RWPE2 (cell line): Measurements from ENCODE around the gene AHNAK2.

Source experiments
- ATAC-seq: fragments of 200-7000 bp; cut with Tn5 transposase; 3 replicates; pipeline ENCODE4 v1.9.1; 2021; ENCODE audit warnings: low read depth
- DNase-seq: peaks from one replicate; pipeline ENCODE4 v3.0.0-alpha.2; 2020; ENCODE audit warnings: low spot score
- H3K27ac ChIP-seq: fragments of 450-650 bp; 2 replicates; pipeline ENCODE4 v1.5.1; 2017; ENCODE audit warnings: mild to moderate bottlenecking; ENCODE audit not compliant: poor library complexity, severe bottlenecking
- H3K27me3 ChIP-seq: fragments of 250-450 bp; sonication (Bioruptor Pico); 2 replicates; pipeline ENCODE4 v1.5.1; 2021; ENCODE audit warnings: mild to moderate bottlenecking, moderate library complexity; ENCODE audit not compliant: insufficient read depth, poor library complexity, severe bottlenecking
- H3K36me3 ChIP-seq: fragments of 250-450 bp; sonication (Bioruptor Pico); 2 replicates; pipeline ENCODE4 v1.5.1; 2020; ENCODE audit warnings: low read depth, mild to moderate bottlenecking, moderate library complexity
- H3K4me1 ChIP-seq: fragments of 250-450 bp; sonication (Bioruptor Pico); 2 replicates; pipeline ENCODE4 v1.5.1; 2021; ENCODE audit warnings: mild to moderate bottlenecking, moderate library complexity; ENCODE audit not compliant: insufficient read depth, poor library complexity, severe bottlenecking
- H3K4me3 ChIP-seq: fragments of 250-450 bp; sonication (Bioruptor Pico); 2 replicates; pipeline ENCODE4 v1.5.1; 2021; ENCODE audit warnings: mild to moderate bottlenecking, moderate library complexity; ENCODE audit not compliant: severe bottlenecking
- H3K9me3 ChIP-seq: fragments of 250-450 bp; sonication (Bioruptor Pico); 2 replicates; pipeline ENCODE4 v1.5.1; 2021; ENCODE audit warnings: mild to moderate bottlenecking, moderate library complexity; ENCODE audit not compliant: severe bottlenecking
- CTCF ChIP-seq: fragments of 450-650 bp; IDR thresholded peaks from one replicate; pipeline ENCODE4 v1.5.1; 2017; ENCODE audit warnings: mild to moderate bottlenecking, moderate library complexity; ENCODE audit not compliant: poor library complexity, severe bottlenecking

AHNAK2 gene

DNA sequence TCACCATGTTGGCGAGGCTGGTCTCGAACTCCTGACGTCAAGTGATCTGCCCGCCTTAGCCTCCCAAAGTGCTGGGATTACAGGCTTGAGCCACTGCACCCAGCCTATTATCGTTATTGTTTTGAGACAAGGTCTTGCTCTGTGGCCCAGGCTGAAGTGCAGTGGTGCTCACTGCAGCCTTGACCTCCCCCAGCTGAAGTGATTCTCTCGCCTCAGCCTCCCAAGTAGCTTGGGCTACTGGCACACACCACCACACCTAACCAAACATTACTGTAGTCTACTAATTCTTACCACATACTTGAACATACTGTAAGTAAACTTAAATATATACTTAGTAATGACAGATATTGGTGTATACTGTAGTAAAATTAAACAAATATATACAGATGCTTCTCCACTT lies 47.3 kb upstream of the AHNAK2 start:
- H3K27ac ChIP-seq = peak overlapping the region; percentile 100
- H3K27me3 ChIP-seq = no peaks in the 10 kb centered on the region
- no peaks in the 10 kb centered on the region for H3K9me3 ChIP-seq
- DNase-seq (no peak), ATAC-seq (no peak)
- peaks cover 73% of the 10 kb centered on the region for H3K4me1 ChIP-seq
- peaks cover 5% of the 10 kb centered on the region; the same call in 1 of the 2 replicates for H3K36me3 ChIP-seq
- H3K4me3 ChIP-seq = no peak overlapping the region
- no peak for TF ChIP-seq CTCF

- Histone ChIP-seq H3K36me3 (peaks cover 20% of the 10 kb centered on the region), H3K4me1 (peaks cover 73% of the 10 kb centered on the region), H3K9me3 (no peaks in the 10 kb centered on the region), H3K27ac (peak overlapping the region; percentile 100), H3K27me3 (no peaks in the 10 kb centered on the region), H3K4me3 (peak overlapping the region; percentile 13)
- DNase-seq (no peak), ATAC-seq (peak; percentile 2; the same call in 1 of the 3 replicates)
- TF ChIP-seq CTCF = no peak
Measured at GRCh38 chr14:105023791-105024480, 45.8 kb upstream of the AHNAK2 start.

- H3K9me3 ChIP-seq = no peaks in the 10 kb centered on the region
- peak overlapping the region; percentile 100 for H3K27ac ChIP-seq
- peaks cover 27% of the 10 kb centered on the region for H3K36me3 ChIP-seq
- no peak for ATAC-seq
- peak overlapping the region; percentile 0 for H3K4me3 ChIP-seq
- no peak for DNase-seq
- TF ChIP-seq CTCF = no peak
- peaks cover 74% of the 10 kb centered on the region for H3K4me1 ChIP-seq
- no peaks in the 10 kb centered on the region for H3K27me3 ChIP-seq
Measured at GRCh38 chr14:105023144-105023543, 45.0 kb upstream of the AHNAK2 start.

- no peak overlapping the region for H3K4me3 ChIP-seq
- H3K27ac ChIP-seq = peak overlapping the region; percentile 100
- peaks cover 74% of the 10 kb centered on the region for H3K4me1 ChIP-seq
- H3K9me3 ChIP-seq = no peaks in the 10 kb centered on the region
- no peak for DNase-seq
- H3K36me3 ChIP-seq = peaks cover 35% of the 10 kb centered on the region
- ATAC-seq = no peak
- no peaks in the 10 kb centered on the region for H3K27me3 ChIP-seq
- peak; percentile 1 for TF ChIP-seq CTCF
Measured at GRCh38 chr14:105022276-105022670, 44.1 kb upstream of the AHNAK2 start.

GRCh38 chr14:105021656-105022275 lies 43.6 kb upstream of the AHNAK2 start:
- peak overlapping the region; percentile 92 for H3K4me3 ChIP-seq
- no peaks in the 10 kb centered on the region for H3K9me3 ChIP-seq
- no peaks in the 10 kb centered on the region for H3K27me3 ChIP-seq
- peak overlapping the region; percentile 100 for H3K27ac ChIP-seq
- DNase-seq = no peak
- H3K4me1 ChIP-seq = peaks cover 74% of the 10 kb centered on the region
- no peak for ATAC-seq
- TF ChIP-seq CTCF = peak; percentile 43
- peaks cover 40% of the 10 kb centered on the region for H3K36me3 ChIP-seq
